ENCODE data around the gene NTM.

DNA sequence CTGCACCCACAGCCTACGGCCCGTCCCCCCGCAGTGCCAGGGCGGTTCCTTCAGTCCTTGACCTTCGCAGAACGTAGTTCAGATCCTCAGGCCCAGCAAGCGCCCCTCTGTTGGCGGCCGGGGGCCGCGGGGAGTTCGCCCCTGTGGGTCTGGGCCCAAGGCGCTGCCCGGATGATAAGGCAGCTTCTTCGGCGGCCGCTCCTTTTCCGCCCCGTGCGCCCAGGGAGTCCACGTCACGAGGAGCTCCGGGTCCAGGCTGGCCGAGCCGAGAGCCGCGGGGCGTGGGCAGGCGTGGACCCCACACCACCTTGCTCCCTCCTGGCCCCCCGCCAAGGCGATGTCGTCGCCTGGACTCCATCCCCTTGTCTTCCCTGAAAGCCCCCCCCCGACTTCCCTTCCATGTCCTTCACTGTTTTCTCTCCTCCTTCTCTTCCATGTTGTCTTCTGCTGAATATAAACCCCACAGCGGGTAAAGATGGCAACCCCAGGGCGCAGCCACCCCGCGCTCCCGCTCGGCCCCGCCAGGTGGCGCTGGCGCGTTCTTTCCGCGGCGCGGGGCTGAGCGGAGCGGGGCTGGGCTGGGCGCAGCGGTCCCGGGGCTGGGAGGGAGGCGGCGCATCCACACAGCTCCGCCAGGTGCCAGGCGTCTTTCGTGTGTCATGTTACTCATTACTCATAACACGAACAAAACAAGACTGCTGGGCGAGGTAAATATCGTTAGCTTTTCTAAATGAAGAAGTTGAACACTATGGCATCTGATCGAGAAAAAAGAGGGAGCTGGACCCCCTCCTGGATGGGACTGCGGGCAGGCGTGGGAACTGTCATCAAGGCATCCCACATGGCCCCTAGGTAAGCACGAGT lies 321.0 kb downstream of the NTM start:
- TF ChIP-seq, protein P1, sequence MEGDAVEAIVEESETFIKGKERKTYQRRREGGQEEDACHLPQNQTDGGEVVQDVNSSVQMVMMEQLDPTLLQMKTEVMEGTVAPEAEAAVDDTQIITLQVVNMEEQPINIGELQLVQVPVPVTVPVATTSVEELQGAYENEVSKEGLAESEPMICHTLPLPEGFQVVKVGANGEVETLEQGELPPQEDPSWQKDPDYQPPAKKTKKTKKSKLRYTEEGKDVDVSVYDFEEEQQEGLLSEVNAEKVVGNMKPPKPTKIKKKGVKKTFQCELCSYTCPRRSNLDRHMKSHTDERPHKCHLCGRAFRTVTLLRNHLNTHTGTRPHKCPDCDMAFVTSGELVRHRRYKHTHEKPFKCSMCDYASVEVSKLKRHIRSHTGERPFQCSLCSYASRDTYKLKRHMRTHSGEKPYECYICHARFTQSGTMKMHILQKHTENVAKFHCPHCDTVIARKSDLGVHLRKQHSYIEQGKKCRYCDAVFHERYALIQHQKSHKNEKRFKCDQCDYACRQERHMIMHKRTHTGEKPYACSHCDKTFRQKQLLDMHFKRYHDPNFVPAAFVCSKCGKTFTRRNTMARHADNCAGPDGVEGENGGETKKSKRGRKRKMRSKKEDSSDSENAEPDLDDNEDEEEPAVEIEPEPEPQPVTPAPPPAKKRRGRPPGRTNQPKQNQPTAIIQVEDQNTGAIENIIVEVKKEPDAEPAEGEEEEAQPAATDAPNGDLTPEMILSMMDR (IDR thresholded peaks at IDR 0.05) = no peak
- no peak for TF ChIP-seq EP300 (IDR thresholded peaks at IDR 0.05)
- no peak for TF ChIP-seq POLR2A (IDR thresholded peaks at IDR 0.05)
